HepG2 (cell line): ENCODE data around the gene RAB34. TPM values are rescaled to one million over a fixed set of nuclear protein-coding genes. Genes with fewer than 3 reads are reported as not detected.

Experiments used
- ATAC-seq: fragments of 200-7000 bp; cut with Tn5 transposase; 3 replicates; pipeline ENCODE4 v1.9.1; 2020; ENCODE audit warnings: mild to moderate bottlenecking, moderate library complexity
- BruUV-seq: library from RNA; stranded (reverse); fragments of 400-500 nt; replicated peaks from 2 replicates; lab custom pipeline; 2021; lab: Mats Ljungman, UMichigan
- CTCF ChIA-PET: fragments of 300-600 bp; formaldehyde crosslinking; extraction: SDS; loops from one replicate; lab custom pipeline; 2021; ENCODE audit warnings: low total read pairs, inconsistent platforms, low intra/inter-chr PET ratio; lab: Yijun Ruan, JAX
- POLR2A ChIA-PET: fragments of 350-600 bp; sonication (Branson Sonifier 250); formaldehyde crosslinking; loops from one replicate; lab custom pipeline; 2020; ENCODE audit warnings: antibody characterized with exemption, inconsistent platforms; lab: Yijun Ruan, JAX
- DNase-seq: peaks from one replicate; pipeline ENCODE4 v3.0.0-alpha.2; 2015; ENCODE audit warnings: low spot score
- FAIRE-seq: peaks from 3 replicates; lab custom pipeline; 2011; peaks lifted over from hg19 to GRCh38; lab: Jason Lieb, UNC
- H2AFZ ChIP-seq: one replicate; pipeline ENCODE4 v1.6.1; 2011; ENCODE audit warnings: low read length, inconsistent platforms
- H3K27ac ChIP-seq: fragments of 300-600 bp; 3 replicates; pipeline ENCODE4 v1.8.0; 2011; ENCODE audit warnings: mixed run types, mild to moderate bottlenecking, mixed read lengths, low read length, inconsistent platforms; ENCODE audit not compliant: insufficient read depth; ENCODE audit errors: extremely low read length
- H3K27me3 ChIP-seq, 2 experiments: fragments of 200-600 bp in 1 of 2; 2 replicates in 1 of 2; 3 replicates in 1 of 2; pipeline versions ENCODE4 v1.6.0 to v1.8.0; 2011; ENCODE audit warnings: low read length in 2 of 2, mild to moderate bottlenecking in 2 of 2, moderate library complexity in 2 of 2, inconsistent platforms in 1 of 2; ENCODE audit not compliant: insufficient read depth in 2 of 2, control insufficient read depth in 1 of 2
- H3K36me3 ChIP-seq, 2 experiments: fragments of 200-600 bp in 1 of 2; replicated peaks in 1 of 2; 2 replicates in 1 of 2; 3 replicates in 1 of 2; pipeline versions ENCODE4 v1.5.1 to v1.8.0; 2011; ENCODE audit warnings: low read length in 2 of 2, inconsistent platforms in 1 of 2; ENCODE audit not compliant: insufficient read depth in 2 of 2, control insufficient read depth in 1 of 2
- H3K4me1 ChIP-seq: 2 replicates; pipeline ENCODE4 v1.5.1; 2012; ENCODE audit warnings: low read length, inconsistent platforms; ENCODE audit not compliant: insufficient read depth
- H3K4me2 ChIP-seq: 2 replicates; pipeline ENCODE4 v1.6.0; 2011; ENCODE audit warnings: low read depth, low read length, inconsistent platforms
- H3K4me3 ChIP-seq, 3 experiments: fragments of 200-600 bp in 1 of 3; sonication (generic), shearing (Covaris generic) in 1 of 3; replicated peaks in 1 of 3; 2 replicates each; pipeline ENCODE4 v1.5.1; 2011 to 2016; ENCODE audit warnings: low read length in 3 of 3, inconsistent platforms in 2 of 3, low read depth in 2 of 3, mild to moderate bottlenecking in 2 of 3, control low read depth in 1 of 3, mixed read lengths in 1 of 3; ENCODE audit not compliant: insufficient read depth in 1 of 3
- H3K79me2 ChIP-seq: one replicate; pipeline ENCODE4 v1.6.1; 2011; ENCODE audit warnings: low read length, inconsistent platforms; ENCODE audit not compliant: insufficient read depth
- H3K9ac ChIP-seq: 2 replicates; pipeline ENCODE4 v1.6.0; 2011; ENCODE audit warnings: mild to moderate bottlenecking, low read depth, low read length, inconsistent platforms; ENCODE audit not compliant: insufficient read depth
- H3K9me3 ChIP-seq: 2 replicates; pipeline ENCODE4 v1.5.1; 2012; ENCODE audit warnings: mild to moderate bottlenecking, low read length
- H4K20me1 ChIP-seq: 2 replicates; pipeline ENCODE4 v1.6.0; 2011; ENCODE audit warnings: inconsistent platforms, mild to moderate bottlenecking, low read length, moderate library complexity; ENCODE audit not compliant: insufficient read depth
- AGO1 ChIP-seq: fragments of 200-400 bp; formaldehyde crosslinking; IDR thresholded peaks from 2 replicates; pipeline ENCODE4 v1.6.1; 2017; ENCODE audit warnings: mild to moderate bottlenecking, low read depth, low read length, moderate library complexity; ENCODE audit not compliant: poor library complexity, severe bottlenecking
- AGO2 ChIP-seq: fragments of 200-400 bp; formaldehyde crosslinking; optimal IDR thresholded peaks from 2 replicates; pipeline ENCODE3; 2017; ENCODE audit warnings: mild to moderate bottlenecking, low read depth, low read length, moderate library complexity
- HMG20A ChIP-seq: IDR thresholded peaks from 2 replicates; pipeline ENCODE4 v1.6.1; 2016; ENCODE audit warnings: borderline replicate concordance
- NR2C2 ChIP-seq: sonication (generic); formaldehyde crosslinking; IDR thresholded peaks from 2 replicates; pipeline ENCODE4 v1.4.0; 2020; ENCODE audit warnings: missing genetic modification reagents, mild to moderate bottlenecking, moderate library complexity, borderline replicate concordance
- RBAK ChIP-seq: sonication (generic); formaldehyde crosslinking; IDR thresholded peaks from 2 replicates; pipeline ENCODE4 v1.5.1; 2020; ENCODE audit warnings: mild to moderate bottlenecking, missing genetic modification reagents
- whole genome bisulfite sequencing: methylation state at CpG from one replicate; pipeline ENCODE4 v1.1.6; 2017; ENCODE audit warnings: low lambda C conversion rate; 5-methylcytosine and 5-hydroxymethylcytosine counted together
- in situ Hi-C: cut with HindIII; loops from 2 replicates; pipeline ENCODE4 v1.10.0; 2017; ENCODE audit warnings: low pct_unique_long_range_greater_than_20kb; ENCODE audit not compliant: extremely low pct_ligation_motif_present
- intact Hi-C: fragments of 100-400 bp; cut with micrococcal nuclease; formaldehyde crosslinking; loops from one replicate; pipeline ENCODE4 v1.10.0; 2022; ENCODE audit not compliant: unreplicated experiment
- polyA plus RNA-seq, 8 experiments: library from polyadenylated mRNA; depleted of rRNA in 3 of 8; stranded (reverse) in 7 of 8; unstranded in 1 of 8; fragments of >200 nt; fragmentation: Illumina TruSeq in 4 of 8; extraction: Trizol in 4 of 8; gene quantifications; 2 replicates each; pipeline versions ENCODE4 v1.2.1 to v1.2.3, GENCODE V29; 2011 to 2016; ENCODE audit warnings: low read depth in 4 of 8, missing spikeins in 1 of 8, mixed read lengths in 1 of 8; ENCODE audit not compliant: insufficient read depth in 1 of 8
- total RNA-seq, 5 experiments: library from RNA; depleted of rRNA; stranded (reverse); fragments of >200 nt; fragmentation: Illumina TruSeq; extraction: Trizol; gene quantifications; 2 replicates each; pipeline ENCODE4 v1.2.3, GENCODE V29; 2016; ENCODE audit warnings: low read depth in 1 of 5
- TF ChIP-seq, protein P1 (sequence below): sonication (generic); formaldehyde crosslinking; IDR thresholded peaks from 2 replicates; pipeline ENCODE4 v1.4.0; 2020; ENCODE audit warnings: mild to moderate bottlenecking, missing genetic modification reagents

Gene RAB34
- total and polyA plus RNA-seq, 2 of the 13 experiments (the other 11 are each of a cell fraction or from before 2014, with no cell fraction given) = 0.49 TPM; not detected in 1

DNA sequence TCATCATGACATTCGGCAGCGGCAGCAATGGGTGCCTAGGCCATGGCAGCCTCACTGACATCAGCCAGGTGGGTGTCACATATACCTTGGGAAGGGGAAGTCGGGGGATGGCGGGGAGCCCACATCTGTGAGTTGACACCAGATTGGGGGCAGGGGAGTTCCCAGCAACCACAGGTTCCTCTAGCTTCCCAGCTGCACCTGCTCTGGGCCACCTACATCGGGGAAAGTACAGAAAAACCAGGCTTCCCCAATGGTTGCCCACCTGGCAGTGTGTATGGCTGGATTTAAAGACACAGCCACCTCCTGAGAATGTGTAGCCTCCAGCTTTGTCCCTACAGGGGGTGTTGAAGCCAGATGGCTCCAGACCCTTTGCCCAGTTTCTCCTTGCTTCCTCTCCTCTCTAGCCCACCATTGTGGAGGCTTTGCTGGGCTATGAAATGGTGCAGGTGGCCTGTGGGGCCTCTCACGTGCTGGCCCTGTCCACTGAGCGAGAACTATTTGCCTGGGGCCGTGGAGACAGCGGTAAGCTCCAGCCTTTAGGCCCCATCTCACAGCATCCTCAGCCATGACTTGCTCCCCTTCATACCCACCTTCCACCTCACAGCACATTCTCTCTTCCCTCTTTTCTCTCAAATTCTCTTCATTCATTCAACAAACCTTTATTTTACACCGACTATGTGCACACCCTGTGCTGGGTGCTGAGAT, 21.2 kb upstream of the RAB34 start:
- CTCF ChIA-PET = no interaction called here
- in situ Hi-C loops = loop anchor here (25.0 kb wide), 1 partner anchor 373 kb away; no protein-coding TSS in a partner anchor

DNA sequence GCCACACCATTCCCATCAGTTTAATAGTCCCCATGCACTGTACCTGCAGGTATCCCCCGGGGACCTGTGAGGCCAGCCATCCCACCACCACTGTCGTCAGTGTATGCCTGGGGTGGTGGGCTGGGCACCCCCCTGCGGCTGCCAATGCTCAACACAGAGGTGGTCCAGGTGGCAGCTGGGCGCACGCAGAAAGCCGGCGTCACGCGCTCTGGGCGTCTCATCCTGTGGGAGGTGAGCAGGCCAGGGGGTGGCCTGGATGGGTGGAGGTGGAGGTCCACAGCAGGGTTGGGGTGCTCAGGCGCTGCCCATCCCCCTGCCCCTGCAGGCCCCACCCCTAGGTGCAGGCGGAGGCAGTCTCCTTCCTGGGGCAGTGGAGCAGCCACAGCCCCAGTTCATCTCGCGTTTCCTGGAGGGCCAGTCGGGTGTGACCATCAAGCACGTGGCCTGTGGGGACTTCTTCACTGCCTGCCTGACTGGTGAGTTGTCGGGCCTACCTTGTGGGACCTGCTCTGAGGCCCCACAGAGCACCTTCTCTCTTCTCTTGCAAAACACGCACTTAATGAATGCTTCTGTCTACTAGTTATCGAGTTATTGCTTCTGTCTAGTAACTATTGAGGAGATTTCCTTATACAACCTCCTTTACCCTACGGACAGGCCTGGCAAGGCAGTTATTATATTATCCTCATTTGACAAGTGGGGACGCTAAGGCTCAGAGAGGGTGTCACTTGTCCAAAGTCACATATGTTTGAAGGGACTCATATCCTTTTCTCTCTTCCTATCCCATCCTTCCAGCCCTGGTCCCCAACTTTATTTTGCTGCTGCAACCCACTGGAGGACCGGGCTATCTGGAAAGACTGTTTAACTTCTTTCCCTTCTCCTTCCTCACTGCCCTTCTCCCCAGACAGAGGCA, 20.4 kb upstream of the RAB34 start:
- no peaks in the 10 kb centered on the region for H3K79me2 ChIP-seq
- H3K9ac ChIP-seq = no peak overlapping the region
- BruUV-seq = no TSS peak
- 95% methylated on average over 16 of the region's 22 CpGs for WGBS
- in situ Hi-C loops = loop anchor here (25.0 kb wide), 1 partner anchor 374 kb away; no protein-coding TSS in a partner anchor
- H3K9me3 ChIP-seq = no peaks in the 10 kb centered on the region
- H3K4me3 ChIP-seq = no peak overlapping the region
- no peak; the same call in 2 of the 3 replicates for ATAC-seq
- intact Hi-C loops = no loop called here
- H3K27ac ChIP-seq = no peak overlapping the region
- no peak for DNase-seq
- CTCF ChIA-PET = no interaction called here
- TF ChIP-seq AGO1 (peak; percentile 33), NR2C2 (no peak), AGO2 (peak; percentile 81), RBAK (CRISPR knock-in tag) (no peak), HMG20A (no peak)
- POLR2A ChIA-PET = interaction anchor here (1.2 kb wide), 1 partner anchor 18 kb away, joined by 3 read pairs; the partner anchor contains the start of gene RPL23A
- no peak for FAIRE-seq
- peaks cover 19% of the 10 kb centered on the region for H3K4me1 ChIP-seq
- peaks cover 2 to 11% of the 10 kb centered on the region in 2 experiments; a peak in 3 of 5 replicates for H3K36me3 ChIP-seq
- no peaks in the 10 kb centered on the region for H3K27me3 ChIP-seq
- H4K20me1 ChIP-seq = no peaks in the 10 kb centered on the region
- no peak overlapping the region for H3K4me2 ChIP-seq
- H2AFZ ChIP-seq = no peak overlapping the region

More for the DNA sequence above, 21.2 kb upstream of the RAB34 start:
- FAIRE-seq (no peak), ATAC-seq (no peak), DNase-seq (no peak)
- WGBS = 95% methylated on average over 9 of the region's 10 CpGs
- H3K4me3 ChIP-seq = no peak overlapping the region
- H3K36me3 ChIP-seq = peaks cover 2 to 10% of the 10 kb centered on the region in 2 experiments; a peak in 3 of 5 replicates
- POLR2A ChIA-PET = interaction anchor here (1.2 kb wide), 1 partner anchor 19 kb away, joined by 3 read pairs; the partner anchor contains the start of gene RPL23A
- H3K27ac ChIP-seq = no peak overlapping the region
- H3K4me1 ChIP-seq = peaks cover 19% of the 10 kb centered on the region
- H3K27me3 ChIP-seq = no peaks in the 10 kb centered on the region
- H3K4me2 ChIP-seq = no peak overlapping the region
- no peaks in the 10 kb centered on the region for H3K79me2 ChIP-seq
- no peak overlapping the region for H3K9ac ChIP-seq
- no peak overlapping the region for H2AFZ ChIP-seq
- H3K9me3 ChIP-seq = no peaks in the 10 kb centered on the region
- H4K20me1 ChIP-seq = no peaks in the 10 kb centered on the region
- TF ChIP-seq, protein P1, sequence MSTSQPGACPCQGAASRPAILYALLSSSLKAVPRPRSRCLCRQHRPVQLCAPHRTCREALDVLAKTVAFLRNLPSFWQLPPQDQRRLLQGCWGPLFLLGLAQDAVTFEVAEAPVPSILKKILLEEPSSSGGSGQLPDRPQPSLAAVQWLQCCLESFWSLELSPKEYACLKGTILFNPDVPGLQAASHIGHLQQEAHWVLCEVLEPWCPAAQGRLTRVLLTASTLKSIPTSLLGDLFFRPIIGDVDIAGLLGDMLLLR (CRISPR knock-in tag) = no peak
- TF ChIP-seq, all 625 proteins: peak for 0
- intact Hi-C loops = no loop called here
- BruUV-seq = no TSS peak
